IMR-90 (cell line): ENCODE measurements around the gene SYNC. TPM values are rescaled to one million over a fixed set of nuclear protein-coding genes. Genes with fewer than 3 reads are reported as not detected.

ENCODE experiments used
- ATAC-seq: fragments of 200-7000 bp; cut with Tn5 transposase; 2 replicates; pipeline ENCODE4 v1.9.1; 2020; ENCODE audit warnings: low read depth, mild to moderate bottlenecking, moderate library complexity
- BruUV-seq: library from RNA; stranded (reverse); fragments of 400-500 nt; replicated peaks from 2 replicates; lab custom pipeline; 2021; lab: Mats Ljungman, UMichigan
- CTCF ChIA-PET: fragments of 300-600 bp; formaldehyde crosslinking; extraction: SDS; loops from one replicate; lab custom pipeline; 2021; ENCODE audit warnings: antibody characterized with exemption; lab: Yijun Ruan, JAX
- POLR2A ChIA-PET: fragments of 300-600 bp; sonication (Branson Sonifier 250); formaldehyde crosslinking; loops from one replicate; lab custom pipeline; 2022; ENCODE audit warnings: antibody characterized with exemption; ENCODE audit not compliant: unreplicated experiment; lab: Charles Lee
- DNase-seq: peaks from one replicate; pipeline ENCODE4 v3.0.0; 2013
- H2AFZ ChIP-seq: replicated peaks from 2 replicates; pipeline ENCODE3; 2013; ENCODE audit warnings: low read length, mild to moderate bottlenecking; ENCODE audit not compliant: poor library complexity
- H2AK5ac ChIP-seq: 2 replicates; pipeline ENCODE4 v1.6.1; 2013; ENCODE audit warnings: low read depth, low read length, inconsistent platforms
- H2AK9ac ChIP-seq: replicated peaks from 2 replicates; pipeline ENCODE3; 2013; ENCODE audit warnings: mild to moderate bottlenecking, low read depth, low read length, moderate library complexity; ENCODE audit not compliant: poor library complexity
- H2BK120ac ChIP-seq: 2 replicates; pipeline ENCODE4 v1.6.1; 2013; ENCODE audit warnings: low read depth, low read length, inconsistent platforms
- H2BK15ac ChIP-seq: 3 replicates; pipeline ENCODE4 v1.6.1; 2013; ENCODE audit warnings: low read depth, low read length, inconsistent platforms
- H2BK20ac ChIP-seq: 2 replicates; pipeline ENCODE4 v1.6.1; 2013; ENCODE audit warnings: low read depth, mild to moderate bottlenecking, inconsistent platforms, low read length, moderate library complexity
- H2BK5ac ChIP-seq: 2 replicates; pipeline ENCODE4 v1.6.1; 2013; ENCODE audit warnings: mild to moderate bottlenecking, low read depth, low read length, inconsistent platforms; ENCODE audit not compliant: poor library complexity, severe bottlenecking
- H3K14ac ChIP-seq: replicated peaks from 2 replicates; pipeline ENCODE4 v1.6.1; 2013; ENCODE audit warnings: low read depth, low read length, inconsistent platforms
- H3K18ac ChIP-seq: 2 replicates; pipeline ENCODE4 v1.6.1; 2013; ENCODE audit warnings: low read depth, low read length, control low read depth
- H3K23ac ChIP-seq: 2 replicates; pipeline ENCODE4 v1.6.1; 2013; ENCODE audit warnings: low read depth, low read length, inconsistent platforms
- H3K27ac ChIP-seq: 2 replicates; pipeline ENCODE4 v1.5.1; 2013; ENCODE audit warnings: mild to moderate bottlenecking, control low read depth, low read length; ENCODE audit not compliant: insufficient read depth
- H3K27me3 ChIP-seq: 2 replicates; pipeline ENCODE4 v1.6.1; 2013; ENCODE audit warnings: low read length; ENCODE audit not compliant: control insufficient read depth, insufficient read depth
- H3K36me3 ChIP-seq: 2 replicates; pipeline ENCODE4 v1.6.1; 2013; ENCODE audit warnings: low read length, mixed read lengths; ENCODE audit not compliant: control insufficient read depth, insufficient read depth
- H3K4ac ChIP-seq: 2 replicates; pipeline ENCODE4 v1.6.1; 2013; ENCODE audit warnings: low read depth, low read length, inconsistent platforms
- H3K4me1 ChIP-seq: 2 replicates; pipeline ENCODE4 v1.6.1; 2013; ENCODE audit warnings: low read length, mixed read lengths; ENCODE audit not compliant: control insufficient read depth, insufficient read depth
- H3K4me2 ChIP-seq: 2 replicates; pipeline ENCODE4 v1.6.1; 2013; ENCODE audit warnings: low read depth, mild to moderate bottlenecking, control low read depth, low read length, moderate library complexity
- H3K4me3 ChIP-seq: 2 replicates; pipeline ENCODE4 v1.5.1; 2013; ENCODE audit warnings: low read depth, mild to moderate bottlenecking, control low read depth, low read length, moderate library complexity; ENCODE audit not compliant: insufficient read depth
- H3K56ac ChIP-seq: 2 replicates; pipeline ENCODE4 v1.6.1; 2013; ENCODE audit warnings: low read length, inconsistent platforms; ENCODE audit not compliant: insufficient read depth; ENCODE audit errors: extremely low read depth
- H3K79me1 ChIP-seq, 2 experiments: 2 replicates each; pipeline ENCODE4 v1.6.1; 2013; ENCODE audit warnings: low read length in 2 of 2, inconsistent platforms in 1 of 2, low read depth in 1 of 2
- H3K9ac ChIP-seq: 2 replicates; pipeline ENCODE4 v1.6.1; 2013; ENCODE audit warnings: low read depth, low read length, control low read depth
- H3K9me1 ChIP-seq: 2 replicates; pipeline ENCODE4 v1.6.1; 2013; ENCODE audit warnings: low read length, inconsistent platforms; ENCODE audit not compliant: insufficient read depth
- H3K9me3 ChIP-seq: 2 replicates; pipeline ENCODE4 v1.6.1; 2013; ENCODE audit warnings: low read length; ENCODE audit not compliant: control insufficient read depth, insufficient read depth
- H4K20me1 ChIP-seq: 2 replicates; pipeline ENCODE4 v1.6.1; 2013; ENCODE audit warnings: low read length, inconsistent platforms; ENCODE audit not compliant: insufficient read depth
- H4K5ac ChIP-seq: 2 replicates; pipeline ENCODE4 v1.6.1; 2013; ENCODE audit warnings: mild to moderate bottlenecking, low read depth, low read length, control low read depth
- H4K8ac ChIP-seq, 2 experiments: 2 replicates each; pipeline ENCODE4 v1.6.1; 2013; ENCODE audit warnings: low read depth in 2 of 2, low read length in 2 of 2, control low read depth in 1 of 2, inconsistent platforms in 1 of 2
- H4K91ac ChIP-seq: 2 replicates; pipeline ENCODE4 v1.6.1; 2013; ENCODE audit warnings: low read depth, low read length, inconsistent platforms; ENCODE audit not compliant: insufficient read depth
- ELK1 ChIP-seq: fragments of 150-350 bp; IDR thresholded peaks from 2 replicates; pipeline ENCODE4 v1.6.1; 2016; ENCODE audit warnings: low read depth, mild to moderate bottlenecking, low read length, moderate library complexity, borderline replicate concordance
- MXI1 ChIP-seq: IDR thresholded peaks from 2 replicates; pipeline ENCODE4 v1.6.1; 2012; ENCODE audit warnings: low read depth, mild to moderate bottlenecking, low read length, moderate library complexity, borderline replicate concordance
- NFE2L2 ChIP-seq: fragments of 150-350 bp; IDR thresholded peaks from 2 replicates; pipeline ENCODE4 v1.6.1; 2016; ENCODE audit warnings: low read depth, mild to moderate bottlenecking, low read length
- POLR2A ChIP-seq: IDR thresholded peaks from 2 replicates; pipeline ENCODE4 v1.6.1; 2012; ENCODE audit warnings: mild to moderate bottlenecking, low read depth, low read length
- RAD21 ChIP-seq: IDR thresholded peaks from 2 replicates; pipeline ENCODE4 v1.6.1; 2012; ENCODE audit warnings: low read length, improper control_type of control experiment
- RFX5 ChIP-seq: IDR thresholded peaks from 2 replicates; pipeline ENCODE4 v1.8.0; 2012; ENCODE audit warnings: low read depth, mild to moderate bottlenecking, low read length, moderate library complexity
- SMC3 ChIP-seq: fragments of 150-350 bp; IDR thresholded peaks from 2 replicates; pipeline ENCODE4 v1.6.1; 2016; ENCODE audit warnings: low read depth, mild to moderate bottlenecking, antibody characterized with exemption, low read length, moderate library complexity
- WGBS, 2 experiments: methylation state at CpG; one replicate each; pipeline versions ENCODE4 v1.1.5 to v1.1.7; 2013; ENCODE audit warnings: missing lambda C conversion rate in 2 of 2; ENCODE audit not compliant: insufficient read length in 1 of 2; ENCODE audit errors: extremely low coverage in 2 of 2; 5-methylcytosine and 5-hydroxymethylcytosine counted together
- dilution Hi-C: fragments of 300-500 bp; cut with HindIII; formaldehyde crosslinking; loops from one replicate; pipeline ENCODE4 v1.14.3; 2018; ENCODE audit warnings: low sequenced_read_pairs; ENCODE audit not compliant: unreplicated experiment
- in situ Hi-C: fragments of 300-500 bp; cut with MboI; formaldehyde crosslinking; loops from 3 replicates; pipeline ENCODE4 v1.14.3; 2019; ENCODE audit warnings: low sequenced_read_pairs, inconsistent platforms, mixed read lengths
- intact Hi-C: fragments of 100-400 bp; cut with micrococcal nuclease; formaldehyde crosslinking; loops from 2 replicates; pipeline ENCODE4 v1.10.0; 2022
- polyA plus RNA-seq, 3 experiments: library from polyadenylated mRNA; depleted of rRNA; stranded (reverse); fragments of >200 nt; gene quantifications; 2 replicates each; pipeline ENCODE4 v1.2.3, GENCODE V29; 2012; ENCODE audit warnings: low replicate concordance in 1 of 3
- total RNA-seq: library from RNA; depleted of rRNA; stranded (reverse); fragments of >200 nt; gene quantifications from 2 replicates; pipeline ENCODE4 v1.2.3, GENCODE V29; 2012

Gene SYNC
- total and polyA plus RNA-seq, 2 of the 4 experiments (the other 2 are of a cell fraction) = 48.9 to 103 TPM

- POLR2A ChIA-PET = no interaction called here
- Histone ChIP-seq H3K9ac (no peak overlapping the region), H2BK120ac (no peak overlapping the region), H4K5ac (no peak overlapping the region), H3K4me1 (peaks cover 4% of the 10 kb centered on the region), H2BK15ac (no peak overlapping the region), H3K56ac (no peak overlapping the region), H3K4ac (no peak overlapping the region), H3K9me1 (no peaks in the 10 kb centered on the region), H4K8ac (no peak overlapping the region), H3K14ac (no peak overlapping the region), H2AK9ac (no peak overlapping the region), H4K91ac (no peak overlapping the region), H3K18ac (no peak overlapping the region), H3K4me2 (no peak overlapping the region), H3K23ac (no peak overlapping the region), H3K4me3 (no peak overlapping the region), H2AFZ (no peak overlapping the region), H3K36me3 (no peaks in the 10 kb centered on the region), H2BK5ac (no peak overlapping the region), H3K27me3 (no peaks in the 10 kb centered on the region), H4K20me1 (no peaks in the 10 kb centered on the region), H2BK20ac (no peak overlapping the region), H2AK5ac (no peak overlapping the region), H3K27ac (no peak overlapping the region), H3K79me1 (no peaks in the 10 kb centered on the region), H3K9me3 (no peaks in the 10 kb centered on the region)
- in situ Hi-C loops (no loop called here), intact Hi-C loops (no loop called here), dilution Hi-C loops (no loop called here)
- no peak for ATAC-seq
- TF ChIP-seq ELK1 (no peak), MXI1 (no peak), RFX5 (no peak), POLR2A (no peak), NFE2L2 (no peak), SMC3 (no peak), RAD21 (no peak)
- no CpG with 5 or more reads among the region's 4 CpGs for WGBS, 2 experiments
- no TSS peak for BruUV-seq
- DNase-seq = no peak
- CTCF ChIA-PET = interaction anchor here (3.9 kb wide), 1 partner anchor 59 kb away, joined by 52 read pairs; no protein-coding TSS in a partner anchor
These were observed 11.7 kb upstream of the SYNC start for GRCh38 chr1:32714277-32714676.
